OCI-M2 (cell line): ENCODE data around the gene AMN.
"Not testable (repeated sequence)": the region's sequence is repeated elsewhere in the genome, so short reads cannot be mapped to it uniquely, and the experiment has no call there.

ENCODE experiments used
- DNase-seq: peaks from one replicate; lab custom pipeline; 2025; ENCODE audit not compliant: unreplicated experiment; lab: John Stamatoyannopoulos, UW

The AMN gene

DNA sequence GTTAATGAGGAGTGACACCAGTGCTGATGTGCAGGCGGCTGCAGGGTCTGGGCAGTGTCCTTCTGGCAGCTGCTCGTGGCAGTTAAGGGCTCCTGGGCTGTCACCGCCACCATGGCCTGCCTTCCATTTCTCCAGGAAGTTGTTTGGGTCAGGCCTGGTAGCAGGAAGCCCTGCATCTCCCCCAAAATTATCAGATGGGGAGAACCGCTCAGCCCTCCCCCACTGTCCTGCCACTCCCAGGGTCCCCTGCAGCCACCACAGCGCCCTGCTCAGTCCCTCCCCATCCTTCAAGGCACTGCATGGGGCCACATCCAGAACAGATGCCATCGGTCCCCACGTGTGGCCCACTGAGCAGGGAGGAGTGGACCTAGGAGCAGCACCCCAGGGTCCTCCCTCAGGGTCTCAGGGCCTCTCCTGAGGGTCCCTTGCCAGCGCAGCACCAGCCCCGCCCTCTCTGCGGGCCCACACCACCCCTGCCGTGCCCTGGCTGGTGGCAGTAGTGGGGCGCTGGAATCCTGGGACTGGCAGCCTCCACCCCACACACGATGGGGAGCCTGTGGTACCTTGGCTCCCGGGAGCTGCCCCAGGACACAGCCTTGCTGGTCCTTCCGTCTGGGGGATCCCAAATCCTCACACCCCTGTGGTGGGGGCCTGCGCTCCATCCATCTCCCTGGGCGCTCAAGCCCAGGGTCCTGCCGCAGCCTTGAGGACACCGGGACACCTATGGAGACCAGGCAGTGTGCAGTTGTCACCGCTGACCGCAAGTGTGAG lies 10.3 kb upstream of the AMN start:
- DNase-seq: no peak

DNA sequence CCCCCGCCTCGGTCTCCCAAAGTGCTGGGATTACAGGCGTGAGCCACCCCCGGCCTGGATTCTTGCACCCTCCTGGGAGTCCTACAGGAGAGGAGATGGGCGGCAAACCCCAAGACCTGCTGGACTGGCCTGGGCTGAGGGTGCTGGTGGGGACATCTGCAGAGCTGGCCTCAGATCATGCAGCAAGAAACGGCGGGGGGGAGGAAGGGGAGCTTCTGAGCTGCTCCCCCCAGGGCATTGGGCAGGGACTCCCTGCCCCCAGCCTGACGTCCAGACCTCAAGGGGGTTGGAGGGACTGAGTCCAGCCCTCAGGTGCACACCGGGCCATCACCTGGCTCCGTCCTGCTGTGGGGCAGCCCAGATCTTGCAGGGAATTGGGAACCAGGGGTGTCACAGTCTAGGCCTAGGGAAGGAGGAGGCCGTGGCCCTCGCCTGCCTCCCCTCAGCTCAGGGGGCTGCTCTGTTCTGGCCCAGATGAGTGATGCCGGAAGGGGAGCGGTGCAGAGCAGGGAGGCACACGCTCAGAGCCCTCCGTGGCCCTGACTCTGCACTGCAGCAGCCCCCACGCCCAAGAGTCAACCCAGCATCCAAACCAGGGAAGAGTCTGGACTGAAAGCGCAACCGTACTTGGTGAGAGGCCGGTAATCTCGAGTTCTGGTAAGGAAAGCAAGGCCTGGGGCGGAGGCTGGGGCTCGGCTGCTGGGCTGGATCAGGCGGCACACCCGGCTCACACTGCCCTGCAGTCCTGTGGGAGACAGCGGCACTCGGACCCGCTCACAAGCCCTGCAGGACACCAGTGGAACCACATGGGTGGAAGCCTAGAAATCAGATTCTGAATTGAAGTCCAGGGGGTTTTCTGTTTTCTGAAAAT lies 8.9 kb upstream of the AMN start:
- DNase-seq: no peak

DNA sequence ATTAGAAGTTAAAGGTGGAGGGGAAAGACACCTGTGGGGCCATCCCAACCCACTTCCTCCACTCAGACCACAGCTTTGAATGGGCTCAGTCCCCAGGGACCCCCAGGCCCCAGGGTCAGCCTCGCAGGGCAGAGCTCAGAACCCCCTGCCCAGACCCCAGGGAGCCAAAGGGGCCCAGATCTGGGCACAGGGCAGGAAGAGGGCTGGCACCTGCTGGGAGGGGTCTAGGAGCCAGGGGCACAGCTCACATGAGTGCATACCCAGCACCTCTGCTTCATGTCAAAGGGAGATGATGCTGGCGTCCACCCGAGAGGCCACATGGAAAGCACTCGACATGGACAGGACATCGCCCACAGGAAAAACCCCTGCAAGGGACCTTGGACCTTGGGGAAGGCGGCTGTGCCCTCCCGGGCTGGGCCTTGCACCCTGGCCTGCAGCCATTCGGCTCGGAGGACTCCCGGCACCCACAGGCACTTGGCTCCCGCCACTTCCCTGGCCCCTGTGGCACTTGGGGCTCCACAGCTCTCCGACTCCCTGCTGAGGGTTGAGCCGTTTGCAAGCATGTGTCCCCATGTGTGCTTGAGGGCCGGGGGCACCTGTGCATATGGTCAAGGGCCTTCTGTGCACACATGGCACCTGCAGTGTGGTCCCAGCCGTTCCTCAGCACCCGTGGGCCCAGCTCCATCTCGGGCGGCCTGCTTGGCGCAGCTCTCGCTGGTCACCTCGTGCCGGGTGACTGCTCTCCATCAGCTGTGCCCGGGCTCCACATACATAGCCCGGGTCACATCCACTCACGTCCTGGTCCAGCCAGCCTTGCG lies 7.8 kb upstream of the AMN start:
- DNase-seq: no peak

DNA sequence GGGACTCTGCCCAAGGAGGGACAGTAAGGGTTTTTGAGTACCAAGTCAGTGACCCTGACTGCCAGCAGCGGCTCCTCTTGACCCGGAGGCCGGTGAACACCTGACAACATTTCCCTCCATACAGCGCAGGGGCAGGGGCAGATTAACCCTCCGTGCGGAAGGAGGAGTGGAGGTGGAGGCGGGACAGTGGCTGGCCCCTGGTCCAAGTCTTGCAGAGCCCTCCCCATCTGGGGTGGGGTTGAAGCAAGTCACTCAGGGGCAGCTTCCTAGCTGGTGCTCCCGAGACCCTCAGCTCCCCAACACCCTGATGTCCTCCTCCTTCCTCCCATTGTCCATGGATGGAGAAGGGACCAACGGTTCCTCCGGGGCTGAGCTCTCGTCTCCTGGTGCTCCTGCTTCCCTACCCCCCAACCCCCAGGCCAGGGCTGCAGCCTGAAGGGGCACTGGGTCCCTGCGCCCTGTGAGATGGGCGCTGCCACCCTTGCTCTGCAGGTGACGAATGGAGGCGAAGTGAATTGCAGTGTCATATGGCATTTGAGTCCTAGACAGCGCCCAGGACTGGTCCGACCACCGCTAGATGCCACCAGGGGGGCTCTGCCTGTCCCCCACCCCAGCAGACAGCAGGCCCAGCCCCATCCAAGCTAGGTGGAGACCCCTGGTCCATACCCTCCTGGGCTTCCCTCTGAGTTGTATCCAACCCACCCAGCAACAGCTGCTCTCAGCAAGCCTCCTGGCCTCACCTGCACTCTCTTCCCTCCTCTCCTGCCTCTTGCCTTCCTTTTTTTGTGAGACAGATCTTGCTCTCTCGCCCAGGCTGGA lies 7.0 kb upstream of the AMN start:
- no peak for DNase-seq

DNA sequence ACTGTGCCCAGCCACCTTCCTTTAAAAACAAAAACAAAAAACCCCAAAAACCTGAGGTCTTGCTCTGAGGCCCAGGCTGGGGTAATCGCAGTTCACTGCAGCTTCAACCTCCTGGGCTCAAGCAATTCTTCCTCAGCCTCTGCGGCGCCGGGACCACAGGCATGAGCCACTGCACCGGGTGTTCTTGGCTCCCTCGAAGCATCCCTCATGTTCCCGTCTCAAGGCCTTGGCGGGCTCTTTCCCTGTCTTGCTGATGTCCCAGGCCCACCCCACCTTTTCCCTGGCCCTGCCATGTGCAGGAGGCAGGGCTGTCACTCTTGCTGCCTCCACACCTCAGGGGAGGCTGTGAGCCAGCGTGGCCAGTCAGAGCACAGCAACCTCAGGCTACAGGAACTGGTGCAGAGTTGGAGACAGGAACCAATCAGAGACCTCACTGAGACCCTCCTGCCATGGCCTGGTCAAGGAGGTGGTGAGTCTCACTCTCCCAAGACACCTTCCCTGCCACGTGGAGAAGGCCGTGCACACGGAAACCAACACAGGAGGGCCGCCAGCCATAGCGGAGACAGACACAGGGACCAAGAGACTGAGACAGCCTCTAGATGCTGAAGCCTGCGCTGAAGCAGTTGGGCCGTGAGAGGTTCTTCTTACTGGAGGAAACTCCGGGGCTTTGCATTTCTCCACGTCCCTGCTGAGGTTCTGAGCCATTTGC lies 6.0 kb upstream of the AMN start:
- no peak for DNase-seq

DNA sequence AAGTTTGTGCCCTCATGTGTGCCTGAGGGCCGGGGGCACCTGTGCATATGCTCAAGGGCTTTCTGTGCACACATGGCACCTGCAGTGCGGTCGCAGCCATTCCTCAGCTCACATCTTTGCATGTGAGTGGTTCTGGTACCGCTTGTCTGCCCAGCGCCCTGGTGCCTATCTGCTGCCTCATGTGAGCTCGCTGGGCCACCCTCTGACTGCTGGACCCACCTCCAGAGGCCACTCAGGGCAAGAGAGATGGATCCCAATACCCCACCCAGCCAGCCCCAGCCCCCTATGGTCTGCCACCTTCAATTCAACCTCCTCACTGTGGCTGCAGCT lies 5.4 kb upstream of the AMN start:
- DNase-seq: no peak

DNA sequence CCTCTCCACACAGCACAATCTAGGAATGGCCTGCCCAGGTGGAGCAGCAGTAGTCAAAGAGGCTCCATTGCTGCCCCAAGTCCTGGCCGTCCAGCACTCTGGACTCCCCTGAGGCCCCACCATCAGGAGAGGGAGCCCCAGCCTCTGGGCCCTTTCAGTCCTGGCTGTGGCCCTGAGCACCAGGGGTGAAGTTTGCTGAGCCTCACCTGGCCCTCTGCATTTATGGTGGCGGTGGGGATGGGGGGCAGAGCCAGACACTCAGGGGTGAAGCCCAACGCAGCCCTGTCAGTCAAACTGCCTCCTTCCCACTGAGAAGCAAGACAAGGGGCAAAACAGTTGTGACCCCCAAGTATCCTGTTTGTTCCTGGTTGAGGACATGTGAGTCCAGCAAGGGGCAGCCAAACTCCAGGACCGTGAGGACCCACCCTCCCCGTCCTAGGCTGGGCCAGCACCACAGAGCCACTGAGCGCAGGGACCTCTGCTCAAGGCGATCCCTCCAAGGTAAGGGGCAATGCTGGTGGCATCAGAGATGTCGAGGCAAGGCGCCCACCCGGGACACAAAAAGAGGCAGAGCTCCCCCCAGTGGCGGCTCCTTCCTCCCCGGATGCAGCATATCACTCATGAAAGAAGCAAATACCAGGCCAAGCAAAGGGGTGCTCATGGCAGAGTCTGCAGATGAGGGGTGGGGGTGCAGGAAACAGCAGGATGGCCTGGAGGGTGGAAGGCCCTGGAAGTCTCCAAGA lies 4.8 kb upstream of the AMN start:
- DNase-seq: no peak

DNA sequence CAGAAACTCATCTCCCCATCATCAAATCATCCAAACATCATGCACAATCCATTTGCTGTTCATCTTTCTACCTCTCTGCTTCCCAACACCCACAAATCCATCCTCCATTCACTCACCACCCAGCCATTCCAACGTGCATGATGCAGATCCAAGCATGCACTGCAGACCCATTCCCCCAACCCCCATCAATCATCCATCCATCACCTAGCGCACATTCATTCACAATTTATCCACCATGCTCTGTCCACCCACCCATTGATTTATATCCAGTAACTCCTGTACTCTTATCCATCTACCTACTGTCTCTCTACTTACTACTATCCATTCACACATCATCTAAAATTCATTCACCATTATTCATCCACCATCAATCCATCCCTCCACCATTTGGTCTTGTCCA lies 4.0 kb upstream of the AMN start:
- no peak for DNase-seq

DNA sequence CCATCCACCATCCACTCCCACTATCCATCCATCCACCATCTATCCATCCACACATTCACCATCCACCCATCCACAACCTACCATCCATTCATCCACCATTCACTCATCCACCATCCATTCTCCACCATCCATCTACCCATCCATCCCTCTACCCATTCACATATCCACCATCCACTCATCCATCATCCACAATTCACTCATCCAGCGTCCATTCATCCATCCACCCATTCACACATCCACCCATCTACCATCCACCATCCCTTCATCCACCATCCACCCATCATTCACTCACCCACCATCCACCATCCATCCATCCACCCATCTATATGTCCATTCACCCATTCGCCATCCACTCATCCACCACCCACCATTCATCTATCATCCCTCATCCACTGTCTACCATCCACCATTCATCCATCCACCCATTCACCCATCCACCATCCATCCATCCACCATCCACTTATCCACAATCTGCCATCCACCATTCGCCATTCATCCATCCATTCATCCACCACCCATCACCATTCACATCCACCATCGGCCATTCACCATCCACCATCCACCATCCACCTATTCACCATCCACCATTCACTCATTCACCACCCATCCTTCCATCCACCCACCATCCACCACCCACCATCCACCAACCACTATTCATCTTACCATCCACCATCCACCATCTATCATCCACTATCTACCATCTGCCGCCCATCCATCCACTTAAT lies 2.0 kb upstream of the AMN start:
- DNase-seq: no peak

DNA sequence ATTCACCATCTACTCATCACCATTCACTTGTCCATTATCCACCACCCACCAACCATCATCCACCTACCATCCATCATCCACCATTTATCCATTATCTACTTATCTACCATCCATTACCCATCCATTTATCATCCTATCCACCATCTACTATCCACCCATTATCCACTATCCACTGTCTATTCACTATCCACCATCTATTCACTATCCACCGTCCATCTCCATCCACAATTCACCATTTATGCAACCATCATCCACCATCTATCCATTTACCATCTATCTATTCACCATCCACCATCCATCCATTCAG lies 1.5 kb upstream of the AMN start:
- DNase-seq: no peak

DNA sequence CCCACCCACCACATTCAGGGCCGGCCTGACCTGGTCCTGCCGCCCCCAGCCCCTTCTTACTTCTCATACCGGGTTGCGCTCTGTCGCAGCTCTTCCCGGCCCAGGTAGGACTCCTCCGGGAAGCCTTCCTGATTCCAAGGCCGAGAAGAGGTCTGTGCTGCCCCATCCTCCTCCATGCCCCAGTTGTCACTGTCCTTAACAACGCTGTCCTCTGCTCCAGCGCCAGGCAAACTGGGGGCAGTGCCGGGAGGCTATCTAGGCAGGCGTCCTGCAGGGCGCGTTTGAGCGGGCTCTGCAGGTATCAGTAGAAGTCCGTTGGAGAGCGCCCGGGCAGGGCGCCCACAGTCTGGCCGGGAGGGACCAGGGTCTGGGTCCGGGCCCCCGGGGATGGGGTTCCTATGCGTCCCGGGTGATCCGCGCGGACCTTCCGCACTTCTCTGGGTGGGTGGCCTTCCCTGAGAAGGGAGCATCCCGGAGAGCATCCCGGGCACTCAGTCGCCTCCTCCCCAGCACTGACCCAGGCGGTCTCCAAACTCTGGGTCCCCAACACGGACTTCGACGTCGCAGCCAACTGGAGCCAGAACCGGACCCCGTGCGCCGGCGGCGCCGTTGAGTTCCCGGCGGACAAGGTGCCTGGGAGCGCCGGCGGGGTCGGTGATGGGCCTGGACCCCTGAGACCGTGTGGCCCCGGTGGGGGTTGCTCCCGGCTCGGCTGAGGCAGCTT lies 900 bp downstream of the AMN start:
- DNase-seq: no peak

DNA sequence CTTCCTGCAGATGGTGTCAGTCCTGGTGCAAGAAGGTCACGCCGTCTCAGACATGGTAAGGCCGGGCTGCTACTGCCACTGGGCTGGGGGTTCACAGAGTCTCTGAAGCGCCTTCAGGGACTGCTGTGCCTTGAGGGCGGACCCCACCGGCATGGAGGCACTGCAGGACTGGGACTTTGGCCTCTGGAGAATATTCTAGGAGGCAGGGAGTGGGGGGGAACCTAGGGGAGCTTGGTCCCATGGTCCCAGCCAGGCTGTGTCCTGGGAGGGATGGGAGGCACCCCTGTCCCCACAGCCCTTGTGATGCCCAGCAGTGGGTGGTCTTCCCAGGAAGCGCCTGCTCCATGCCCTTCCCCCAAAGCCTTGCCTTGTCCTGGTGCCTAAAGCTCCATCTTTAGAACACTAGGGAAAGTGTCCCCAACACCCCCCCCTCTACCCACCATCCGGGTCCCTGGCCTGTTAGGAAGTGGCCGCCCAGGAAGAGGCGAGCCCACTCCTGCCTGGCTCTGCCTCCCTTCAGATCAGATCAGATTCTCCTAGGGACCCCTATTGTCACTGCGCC lies 1.5 kb downstream of the AMN start:
- no peak for DNase-seq

DNA sequence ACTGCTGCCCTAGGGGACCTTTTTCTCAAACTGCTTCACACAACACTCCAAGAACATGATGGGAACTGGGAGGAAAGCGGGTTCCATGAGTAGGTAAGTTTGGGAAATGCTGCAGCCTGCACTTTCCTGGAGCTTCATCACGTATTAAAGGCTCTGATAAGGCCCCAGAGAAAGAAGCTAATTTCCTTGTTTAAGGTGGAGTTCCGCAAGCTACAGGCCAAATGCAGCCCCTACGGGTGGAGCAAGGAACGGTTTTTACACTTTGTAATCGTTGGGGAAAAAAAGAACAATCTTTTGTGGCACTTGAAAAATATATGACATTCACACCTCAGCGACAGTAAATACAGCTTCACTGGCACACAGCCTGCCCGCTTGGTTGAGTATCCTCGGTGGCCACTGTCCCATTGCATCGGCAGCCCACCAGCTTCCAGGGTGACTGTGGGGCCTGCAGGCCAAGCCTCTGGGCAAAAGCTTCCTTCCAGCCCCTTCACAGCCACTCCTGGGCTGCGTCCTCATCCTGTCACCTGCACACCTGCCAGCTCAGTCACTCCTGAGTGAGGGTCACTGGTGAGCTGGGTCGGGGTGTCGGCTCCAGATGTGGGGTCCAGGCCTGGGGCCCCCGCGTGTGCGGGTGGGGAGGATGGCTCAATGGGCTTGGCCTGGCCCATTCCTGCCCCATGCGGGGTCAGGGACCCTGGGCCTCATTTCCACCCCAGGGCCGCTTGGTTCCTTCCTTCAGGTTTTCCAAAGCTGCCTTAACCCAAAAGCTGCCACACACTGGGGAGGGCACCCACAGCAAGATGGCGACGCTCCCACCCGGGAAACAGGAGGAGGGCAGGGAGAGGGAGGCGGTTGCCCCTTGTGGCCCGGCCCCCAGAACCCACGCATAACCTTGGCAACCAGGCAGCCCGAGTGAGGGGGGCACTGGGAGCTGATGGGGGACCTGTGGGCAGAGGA lies 2.4 kb downstream of the AMN start:
- no peak for DNase-seq

DNA sequence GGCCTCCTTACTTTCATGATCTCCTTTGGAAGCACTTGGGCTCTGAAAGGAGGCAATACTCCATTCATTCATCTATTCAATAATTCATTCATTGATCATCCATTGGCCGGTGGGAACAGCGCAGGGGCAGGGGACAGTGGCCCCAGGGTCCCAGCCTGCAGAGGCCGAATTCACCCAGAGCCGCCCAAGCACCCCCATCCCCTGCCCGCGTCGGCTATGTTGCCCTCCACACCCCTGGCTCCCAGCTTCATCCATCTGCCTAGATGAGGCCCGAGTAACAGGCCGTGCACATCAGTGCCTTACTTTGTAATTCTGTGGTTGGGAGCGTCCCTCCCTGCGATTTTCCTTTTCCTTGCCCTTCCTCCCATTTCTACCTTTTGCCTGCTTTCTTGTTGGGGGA lies 3.2 kb downstream of the AMN start:
- DNase-seq: no peak

DNA sequence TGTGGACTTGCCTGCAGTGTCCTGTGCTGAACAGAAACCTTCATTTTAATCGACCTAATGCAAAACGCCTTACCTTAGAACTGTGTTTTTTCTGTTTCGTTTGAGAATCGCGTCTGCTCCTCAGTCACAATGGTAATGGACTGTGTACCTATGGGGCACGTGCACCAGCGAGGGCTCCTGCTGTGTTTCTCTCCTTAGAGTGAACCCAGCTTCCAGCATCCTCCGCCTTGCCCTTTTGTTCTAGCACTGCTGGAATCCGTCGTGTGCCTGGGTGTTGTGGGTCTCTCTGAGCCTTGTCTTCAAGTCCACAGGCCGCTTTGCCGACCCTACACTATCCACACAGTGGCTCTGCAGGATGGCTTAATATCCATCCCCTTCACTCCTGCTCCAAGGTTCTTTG lies 3.6 kb downstream of the AMN start:
- DNase-seq: no peak

DNA sequence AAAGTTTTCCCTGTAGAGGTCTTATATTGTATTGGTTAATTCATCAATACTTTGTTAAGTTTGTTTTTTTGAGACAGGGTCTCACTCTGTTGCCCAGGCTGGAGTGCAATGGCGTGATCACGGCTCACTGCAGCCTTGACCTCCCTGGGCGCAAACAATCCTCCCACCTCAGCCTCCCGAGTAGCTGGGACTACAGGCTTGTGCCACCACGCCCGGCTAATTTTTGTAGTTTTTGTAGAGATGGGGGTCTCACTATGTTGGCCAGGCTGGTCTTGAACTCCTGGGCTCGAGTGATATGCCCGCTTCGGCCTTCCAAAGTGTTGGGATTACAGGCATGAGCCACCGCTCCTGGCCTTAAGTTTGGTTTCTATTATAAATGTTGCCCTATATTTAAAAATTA lies 4.4 kb downstream of the AMN start:
- not testable (repeated sequence) for DNase-seq

DNA sequence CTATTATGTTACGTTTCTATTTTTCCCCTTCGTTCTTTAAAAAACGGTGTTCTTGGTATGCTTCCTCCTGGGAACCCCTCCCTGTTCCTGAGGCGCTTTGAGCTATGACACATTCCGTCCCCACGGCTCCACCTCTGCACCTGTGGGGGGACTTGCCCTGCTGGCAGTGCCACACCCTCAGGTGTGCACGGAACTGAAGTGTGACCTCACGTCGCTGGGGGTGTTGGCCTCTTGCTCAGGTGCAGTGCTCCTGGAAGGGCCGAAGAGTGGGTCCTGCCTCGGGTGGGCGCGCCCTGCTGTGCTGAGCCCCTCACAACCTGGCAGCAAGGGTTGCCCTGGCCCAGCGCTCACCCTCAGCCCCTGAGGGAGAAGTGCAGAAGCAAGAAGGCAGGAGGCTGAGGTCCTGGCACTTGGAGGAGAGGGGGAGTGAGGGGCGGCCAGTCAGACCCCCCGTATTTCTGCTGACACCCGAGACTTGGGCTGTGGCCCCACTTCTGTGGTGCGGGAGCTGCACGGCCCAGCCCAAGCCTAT lies 4.9 kb downstream of the AMN start:
- no peak for DNase-seq
